MCF 10A (cell line): ENCODE measurements around the gene PPP1R14D. TPM values are rescaled to one million over a fixed set of nuclear protein-coding genes. Genes with fewer than 3 reads are reported as not detected.

ENCODE experiments used
- BruUV-seq: library from RNA; stranded (reverse); fragments of 400-500 nt; replicated peaks from 2 replicates; lab custom pipeline; 2021; lab: Mats Ljungman, UMichigan
- CTCF ChIA-PET: fragments of 300-600 bp; sonication (Branson Sonifier 250); formaldehyde crosslinking; extraction: SDS; loops from one replicate; lab custom pipeline; 2021; ENCODE audit warnings: antibody characterized with exemption, inconsistent platforms; lab: Yijun Ruan, JAX
- POLR2A ChIA-PET: fragments of 300-600, 350-650 bp; sonication (Branson Sonifier 250); formaldehyde crosslinking; extraction: SDS; loops from one replicate; lab custom pipeline; 2020; ENCODE audit warnings: antibody characterized with exemption, inconsistent platforms; lab: Yijun Ruan, JAX
- DNase-seq: peaks from one replicate; pipeline ENCODE4 v3.0.0-alpha.2; 2018; ENCODE audit not compliant: unreplicated experiment
- H3K27ac Mint-ChIP-seq: one replicate; pipeline ENCODE4 v1.8.0; 2022; ENCODE audit warnings: mild to moderate bottlenecking, low read depth, mixed read lengths; ENCODE audit not compliant: unreplicated experiment
- H3K27me3 Mint-ChIP-seq: one replicate; pipeline ENCODE4 v1.8.0; 2022; ENCODE audit warnings: mixed read lengths; ENCODE audit not compliant: insufficient read depth, unreplicated experiment
- H3K36me3 Mint-ChIP-seq: one replicate; pipeline ENCODE4 v1.8.0; 2022; ENCODE audit warnings: mild to moderate bottlenecking, moderate library complexity, mixed read lengths; ENCODE audit not compliant: insufficient read depth, unreplicated experiment
- H3K4me1 Mint-ChIP-seq: one replicate; pipeline ENCODE4 v1.8.0; 2022; ENCODE audit warnings: mixed read lengths; ENCODE audit not compliant: insufficient read depth, unreplicated experiment
- H3K4me3 Mint-ChIP-seq: one replicate; pipeline ENCODE4 v1.8.0; 2022; ENCODE audit warnings: mild to moderate bottlenecking, moderate library complexity, mixed read lengths; ENCODE audit not compliant: unreplicated experiment
- H3K9me3 Mint-ChIP-seq: one replicate; pipeline ENCODE4 v1.8.0; 2022; ENCODE audit warnings: mixed read lengths; ENCODE audit not compliant: unreplicated experiment
- CTCF ChIP-seq: fragments of 200-600 bp; IDR thresholded peaks from one replicate; pipeline ENCODE4 v1.8.0; 2022; ENCODE audit warnings: antibody characterized with exemption, mild to moderate bottlenecking; ENCODE audit not compliant: unreplicated experiment
- intact Hi-C: fragments of 100-400 bp; cut with micrococcal nuclease; formaldehyde crosslinking; loops from 2 replicates; pipeline ENCODE4 v1.14.1; 2022
- total RNA-seq: library from RNA; stranded (reverse); gene quantifications from 2 replicates; pipeline ENCODE4 v1.2.3, GENCODE V29; 2022

Gene PPP1R14D
- total RNA-seq, 1 experiment from 2014 or later, result not detected

GRCh38 chr15:40845511-40846284 lies 17.2 kb upstream of the PPP1R14D start:
- peak; percentile 90 for DNase-seq
- peaks cover 29% of the 10 kb centered on the region for H3K4me1 Mint-ChIP-seq
- ChIA-PET CTCF (interaction anchor here (1.7 to 9.3 kb wide), 3 partner anchors 13 to 75 kb away, joined by 4 to 130 read pairs (median 8); partner anchors contain the start of gene C15orf62), POLR2A (interaction anchor here (0.6 to 5.5 kb wide), 22 partner anchors 10 to 403 kb away, joined by 3 to 58 read pairs (median 8); partner anchors contain the start of genes C15orf62, DNAJC17, KNL1 and RHOV)
- H3K4me3 Mint-ChIP-seq, result peak overlapping the region; percentile 96
- no peaks in the 10 kb centered on the region for H3K27me3 Mint-ChIP-seq
- TF ChIP-seq CTCF, result no peak
- H3K36me3 Mint-ChIP-seq, result peaks cover 26% of the 10 kb centered on the region
- no TSS peak for BruUV-seq
- peak overlapping the region; percentile 82 for H3K27ac Mint-ChIP-seq
- no peaks in the 10 kb centered on the region for H3K9me3 Mint-ChIP-seq
- intact Hi-C loops, result loop anchor here (2.0 kb wide), 1 partner anchor 53 kb away; no protein-coding TSS in a partner anchor

GRCh38 chr15:40845036-40845435 lies 16.5 kb upstream of the PPP1R14D start:
- BruUV-seq, result no TSS peak
- peak overlapping the region; percentile 96 for H3K4me3 Mint-ChIP-seq
- H3K4me1 Mint-ChIP-seq, result peaks cover 29% of the 10 kb centered on the region
- no peak for TF ChIP-seq CTCF
- DNase-seq, result peak; percentile 53
- H3K27me3 Mint-ChIP-seq, result no peaks in the 10 kb centered on the region
- intact Hi-C loops, result no loop called here
- H3K9me3 Mint-ChIP-seq, result no peaks in the 10 kb centered on the region
- H3K27ac Mint-ChIP-seq, result peak overlapping the region; percentile 82
- ChIA-PET POLR2A (interaction anchor here (0.7 to 5.5 kb wide), 24 partner anchors 10 to 280 kb away, joined by 3 to 58 read pairs (median 8); partner anchors contain the start of genes C15orf62, CCDC32, DNAJC17 and GCHFR), CTCF (interaction anchor here (0.6 to 9.3 kb wide), 6 partner anchors 14 to 75 kb away, joined by 3 to 130 read pairs (median 4); partner anchors contain the start of gene C15orf62)
- peaks cover 20% of the 10 kb centered on the region for H3K36me3 Mint-ChIP-seq

- TSS peak; percentile 41 for BruUV-seq
- Mint-ChIP-seq H3K36me3 (peaks cover 16% of the 10 kb centered on the region), H3K27me3 (no peaks in the 10 kb centered on the region), H3K4me1 (peaks cover 29% of the 10 kb centered on the region), H3K4me3 (peak overlapping the region; percentile 96), H3K9me3 (no peaks in the 10 kb centered on the region), H3K27ac (peak overlapping the region; percentile 82)
- intact Hi-C loops, result no loop called here
- no peak for DNase-seq
- CTCF ChIA-PET, result interaction anchor here (0.6 to 9.3 kb wide), 11 partner anchors 14 to 78 kb away, joined by 3 to 130 read pairs (median 3); partner anchors contain the start of gene C15orf62
- POLR2A ChIA-PET, result interaction anchor here (0.7 to 5.5 kb wide), 25 partner anchors 9 to 280 kb away, joined by 3 to 58 read pairs (median 7); partner anchors contain the start of genes C15orf62, CCDC32, DNAJC17 and GCHFR
- TF ChIP-seq CTCF, result no peak
Observed at GRCh38 chr15:40844696-40845030, 16.2 kb upstream of the PPP1R14D start.
